Measurements from ENCODE around the gene MMS19. TPM values are rescaled to one million over a fixed set of nuclear protein-coding genes. Genes with fewer than 3 reads are reported as not detected.

Gene MMS19
- total and polyA plus RNA-seq, 10 of the 15 experiments (the other 5 are each of a cell fraction or from before 2014, with no cell fraction given) = 40.2 to 112 (median 69.0) TPM

- TF ChIP-seq USF2 (IDR thresholded peaks at IDR 0.05; ENCODE audit: borderline replicate concordance, low read depth, low read length) (no peak), IRF5 (IDR thresholded peaks at IDR 0.05; ENCODE audit: borderline replicate concordance) (no peak), BRCA1 (IDR thresholded peaks at IDR 0.05; ENCODE audit: low read depth, low read length) (no peak), CHD4 (IDR thresholded peaks at IDR 0.05) (no peak), PAX5 (IDR thresholded peaks at IDR 0.05; ENCODE audit: borderline replicate concordance, low read depth, low read length) (no peak), RFX5 (IDR thresholded peaks at IDR 0.05; ENCODE audit: low read depth, low read length) (no peak), BHLHE40 (IDR thresholded peaks at IDR 0.05; ENCODE audit: borderline replicate concordance in 1 of 2, low read depth in 2 of 2, low read length in 1 of 2) (no peak), CEBPB (IDR thresholded peaks at IDR 0.05; ENCODE audit: borderline replicate concordance in 1 of 2, low read depth in 2 of 2, low read length in 2 of 2) (no peak), KDM1A (IDR thresholded peaks at IDR 0.05; ENCODE audit: borderline replicate concordance) (no peak)
Measured at GRCh38 chr10:97499561-97500296, 1.5 kb upstream of the MMS19 start (continued).
